Esophagus (tissue), 2 donors: ENCODE measurements around the gene FBXL14. TPM values are rescaled to one million over a fixed set of nuclear protein-coding genes. Genes with fewer than 3 reads are reported as not detected.
"Not testable (repeated sequence)": the region's sequence is repeated elsewhere in the genome, so short reads cannot be mapped to it uniquely, and the experiment has no call there.

Source experiments
- H3K27ac ChIP-seq, 2 donors: one replicate each; pipeline ENCODE4 v1.5.1; 2013; ENCODE audit warnings: low read depth in 2 of 2, mild to moderate bottlenecking in 2 of 2, inconsistent platforms in 1 of 2, low read length in 1 of 2, moderate library complexity in 1 of 2
- H3K27me3 ChIP-seq, 2 donors: one replicate each; pipeline ENCODE4 v1.6.1; 2013; ENCODE audit warnings: low read length in 2 of 2, control low read depth in 1 of 2, mild to moderate bottlenecking in 1 of 2; ENCODE audit not compliant: insufficient read depth in 2 of 2, control insufficient read depth in 1 of 2
- H3K36me3 ChIP-seq, 2 donors: one replicate each; pipeline ENCODE4 v1.6.1; 2013; ENCODE audit warnings: low read length in 1 of 2; ENCODE audit not compliant: control insufficient read depth in 2 of 2, insufficient read depth in 2 of 2
- H3K4me1 ChIP-seq, 2 donors: one replicate each; pipeline ENCODE4 v1.6.1; 2013; ENCODE audit warnings: low read length in 1 of 2; ENCODE audit not compliant: control insufficient read depth in 2 of 2, insufficient read depth in 2 of 2
- H3K4me3 ChIP-seq, 2 donors: one replicate each; pipeline ENCODE4 v1.5.1; 2013; ENCODE audit warnings: low read length in 2 of 2, mild to moderate bottlenecking in 2 of 2, low read depth in 1 of 2, moderate library complexity in 1 of 2
- H3K9me3 ChIP-seq, 2 donors: one replicate each; pipeline ENCODE4 v1.6.1; 2013; ENCODE audit warnings: mild to moderate bottlenecking in 2 of 2, low read depth in 1 of 2, low read length in 1 of 2, moderate library complexity in 1 of 2; ENCODE audit not compliant: control insufficient read depth in 2 of 2, insufficient read depth in 1 of 2
- WGBS, 2 donors: extraction: QIAGEN DNeasy Blood & Tissue Kit; methylation state at CpG; one replicate each; pipeline ENCODE4 v1.1.7; 2013; 5-methylcytosine and 5-hydroxymethylcytosine counted together
- polyA plus RNA-seq, 2 donors: library from polyadenylated mRNA; stranded (reverse); fragments of 200-250 nt; gene quantifications; one replicate each; pipeline ENCODE4 v1.2.3, GENCODE V29; 2013
- donor health status: healthy with polysubstance abuse.
- donor health status: Bipolar disorder and iron deficiency.

Gene FBXL14
- polyA plus RNA-seq, 2 donors: 2.8 to 6.2 TPM

- no peak overlapping the region for H3K27ac ChIP-seq
- H3K4me3 ChIP-seq: no peak overlapping the region
- H3K36me3 ChIP-seq: peaks cover 0 to 7% of the 10 kb centered on the region in 2 donors
- 87 to 90% methylated on average over 18 of the region's 18 CpGs for WGBS, 2 donors
- H3K27me3 ChIP-seq: no peaks in the 10 kb centered on the region
- H3K9me3 ChIP-seq: no peaks in the 10 kb centered on the region
- no peaks in the 10 kb centered on the region for H3K4me1 ChIP-seq
Observed at GRCh38 chr12:1562813-1563407, 31.5 kb downstream of the FBXL14 start.

GRCh38 chr12:1560704-1561103 is 33.7 kb downstream of the FBXL14 start:
- Histone ChIP-seq H3K27ac (no peak overlapping the region), H3K9me3 (no peaks in the 10 kb centered on the region), H3K36me3 (peaks cover 0 to 7% of the 10 kb centered on the region in 2 donors), H3K4me1 (no peaks in the 10 kb centered on the region), H3K27me3 (no peaks in the 10 kb centered on the region), H3K4me3 (no peak overlapping the region)
- WGBS, 2 donors: 86 to 95% methylated on average over 6 of the region's 6 CpGs

GRCh38 chr12:1559676-1560091 is 34.7 kb downstream of the FBXL14 start:
- Histone ChIP-seq H3K4me1 (no peaks in the 10 kb centered on the region), H3K4me3 (no peak overlapping the region), H3K9me3 (no peaks in the 10 kb centered on the region), H3K36me3 (peaks cover 0 to 7% of the 10 kb centered on the region in 2 donors), H3K27me3 (no peaks in the 10 kb centered on the region), H3K27ac (no peak overlapping the region)
- 46 to 52% methylated on average over 6 of the region's 6 CpGs for WGBS, 2 donors

- H3K9me3 ChIP-seq, H3K36me3 ChIP-seq, H3K4me1 ChIP-seq, H3K4me3 ChIP-seq, H3K27ac ChIP-seq, H3K27me3 ChIP-seq: not testable (repeated sequence)
- WGBS, 2 donors: 89 to 90% methylated on average over 14 to 15 of the region's 15 CpGs
Observed at GRCh38 chr12:1558108-1558507, 36.3 kb downstream of the FBXL14 start.

- H3K9me3 ChIP-seq: no peaks in the 10 kb centered on the region
- no peaks in the 10 kb centered on the region for H3K27me3 ChIP-seq
- WGBS, 2 donors: 60 to 62% methylated on average over 14 of the region's 14 CpGs
- no peak overlapping the region for H3K27ac ChIP-seq
- H3K4me1 ChIP-seq: no peaks in the 10 kb centered on the region
- no peaks in the 10 kb centered on the region for H3K36me3 ChIP-seq
- H3K4me3 ChIP-seq: no peak overlapping the region
Observed at GRCh38 chr12:1553987-1554982, 40.1 kb downstream of the FBXL14 start.

- Histone ChIP-seq H3K36me3 (no peaks in the 10 kb centered on the region), H3K9me3 (no peaks in the 10 kb centered on the region), H3K4me1 (no peaks in the 10 kb centered on the region), H3K27ac (no peak overlapping the region), H3K27me3 (no peaks in the 10 kb centered on the region), H3K4me3 (no peak overlapping the region)
- 79 to 80% methylated on average over 14 of the region's 14 CpGs for WGBS, 2 donors
Observed at GRCh38 chr12:1553536-1553935, 40.8 kb downstream of the FBXL14 start.

- WGBS, 2 donors: 74 to 77% methylated on average over 12 of the region's 12 CpGs
- Histone ChIP-seq H3K27ac (no peak overlapping the region), H3K4me1 (no peaks in the 10 kb centered on the region), H3K27me3 (no peaks in the 10 kb centered on the region), H3K4me3 (no peak overlapping the region), H3K9me3 (no peaks in the 10 kb centered on the region), H3K36me3 (no peaks in the 10 kb centered on the region)
Observed at GRCh38 chr12:1552911-1553491, 41.4 kb downstream of the FBXL14 start.

GRCh38 chr12:1552171-1552570 is 42.2 kb downstream of the FBXL14 start:
- Histone ChIP-seq H3K27ac (no peak overlapping the region), H3K4me1 (no peaks in the 10 kb centered on the region), H3K4me3 (no peak overlapping the region), H3K36me3 (no peaks in the 10 kb centered on the region), H3K9me3 (no peaks in the 10 kb centered on the region), H3K27me3 (no peaks in the 10 kb centered on the region)
- 79 to 94% methylated on average over 2 of the region's 2 CpGs for WGBS, 2 donors

GRCh38 chr12:1551496-1551895 is 42.9 kb downstream of the FBXL14 start:
- Histone ChIP-seq H3K4me3 (no peak overlapping the region), H3K9me3 (no peaks in the 10 kb centered on the region), H3K36me3 (no peaks in the 10 kb centered on the region), H3K4me1 (no peaks in the 10 kb centered on the region), H3K27me3 (no peaks in the 10 kb centered on the region), H3K27ac (no peak overlapping the region)
- 92% methylated on average over 6 of the region's 6 CpGs for WGBS, 2 donors
